NOMO-1 (cell line): ENCODE results near the gene SCN1B.
"Not testable (repeated sequence)": the region's sequence is repeated elsewhere in the genome, so short reads cannot be mapped to it uniquely, and the experiment has no call there.

ENCODE experiments used
- DNase-seq, 2 experiments: peaks; one replicate each; lab custom pipeline; 2025; ENCODE audit not compliant: unreplicated experiment in 2 of 2; lab: John Stamatoyannopoulos, UW

Gene SCN1B

DNA sequence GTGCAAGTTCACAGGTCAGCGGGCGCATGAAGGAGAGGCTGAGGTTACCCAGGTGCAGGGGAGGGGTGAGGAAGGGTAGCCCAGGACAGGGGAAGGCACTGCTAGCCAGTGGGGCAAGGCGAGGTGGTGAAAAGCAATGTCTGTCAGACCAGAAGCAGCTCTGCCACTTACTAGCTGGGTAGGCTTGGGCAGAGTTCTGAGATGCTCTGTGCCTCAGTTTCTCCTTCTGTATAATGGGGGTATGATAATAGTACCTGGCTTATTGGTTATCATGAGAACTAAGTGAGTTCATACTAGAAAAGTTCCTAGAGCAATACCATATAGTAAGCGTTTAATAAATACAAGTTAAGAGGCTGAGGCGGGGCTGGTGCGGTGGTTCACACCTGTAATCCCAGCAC lies 14.3 kb upstream of the SCN1B start:
- no peak for DNase-seq

- DNase-seq: no peak
Measured at GRCh38 chr19:35017507-35017906, 12.8 kb upstream of the SCN1B start.

- no peak for DNase-seq
Measured at GRCh38 chr19:35018379-35018778, 11.9 kb upstream of the SCN1B start.

DNA sequence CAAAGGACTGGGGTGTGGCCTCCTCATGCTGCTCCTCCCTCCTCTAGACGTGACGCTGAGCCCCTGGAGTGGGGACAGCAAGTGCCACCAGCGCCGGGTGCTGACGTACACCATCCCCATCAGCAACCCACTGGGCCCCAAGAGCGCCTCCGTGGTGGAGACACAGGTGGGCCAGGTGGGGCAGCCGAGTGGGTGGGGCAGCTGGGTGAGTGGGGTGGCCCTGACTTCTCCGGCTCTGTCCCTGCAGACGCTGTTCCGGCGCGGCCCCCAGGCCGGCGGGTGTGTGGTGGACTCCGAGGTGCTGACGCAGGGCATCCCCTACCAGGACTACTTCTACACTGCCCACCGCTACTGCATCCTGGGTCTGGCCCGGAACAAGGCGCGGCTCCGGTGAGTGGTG lies 11.1 kb upstream of the SCN1B start:
- no peak for DNase-seq

DNA sequence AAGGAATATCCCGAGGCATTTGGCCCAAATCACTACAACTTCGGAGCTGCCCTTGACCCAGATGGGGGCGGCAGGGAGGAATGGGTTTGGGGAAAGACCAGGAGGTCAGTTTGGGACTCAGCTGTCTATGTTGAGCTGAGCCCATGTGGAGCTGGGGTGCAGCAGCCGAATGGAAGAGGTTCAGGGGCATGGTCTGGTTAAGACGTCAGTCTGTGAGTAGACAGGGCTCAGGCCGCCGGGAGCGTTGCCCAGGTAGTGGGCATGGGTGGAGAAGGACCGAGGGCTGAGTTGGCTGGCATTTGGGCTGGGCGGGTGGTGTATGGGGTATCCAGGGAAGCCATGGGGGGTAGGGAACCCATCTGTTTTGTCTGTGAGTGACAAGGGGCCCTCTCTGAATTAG lies 9.3 kb upstream of the SCN1B start:
- DNase-seq: no peak

DNA sequence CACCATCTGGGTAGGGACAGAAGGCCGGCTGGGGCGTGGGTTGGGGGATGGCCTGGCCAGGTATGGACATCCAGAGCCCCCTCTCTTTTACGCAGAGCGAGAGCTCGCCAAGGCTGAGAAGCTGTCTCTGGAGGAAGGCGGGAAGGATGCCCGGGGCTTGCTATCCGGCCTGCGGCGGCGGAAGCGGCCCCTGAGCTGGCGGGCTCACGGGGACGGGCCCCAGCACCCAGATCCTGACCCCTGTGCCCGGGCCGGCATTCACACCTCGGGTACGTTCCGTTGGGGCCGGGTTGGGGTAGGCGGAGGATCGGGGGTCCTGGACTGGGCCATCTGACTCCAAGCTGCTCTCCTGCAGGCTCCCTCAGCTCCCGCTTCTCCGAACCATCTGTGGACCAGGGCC lies 8.7 kb upstream of the SCN1B start:
- DNase-seq: no peak

- no peak for DNase-seq
Measured at GRCh38 chr19:35022460-35022859, 7.8 kb upstream of the SCN1B start.

- DNase-seq: no peak
Measured at GRCh38 chr19:35023428-35023827, 6.8 kb upstream of the SCN1B start.

GRCh38 chr19:35024095-35024494 lies 6.2 kb upstream of the SCN1B start:
- no peak for DNase-seq

GRCh38 chr19:35025969-35026368 lies 4.3 kb upstream of the SCN1B start:
- no peak for DNase-seq

DNA sequence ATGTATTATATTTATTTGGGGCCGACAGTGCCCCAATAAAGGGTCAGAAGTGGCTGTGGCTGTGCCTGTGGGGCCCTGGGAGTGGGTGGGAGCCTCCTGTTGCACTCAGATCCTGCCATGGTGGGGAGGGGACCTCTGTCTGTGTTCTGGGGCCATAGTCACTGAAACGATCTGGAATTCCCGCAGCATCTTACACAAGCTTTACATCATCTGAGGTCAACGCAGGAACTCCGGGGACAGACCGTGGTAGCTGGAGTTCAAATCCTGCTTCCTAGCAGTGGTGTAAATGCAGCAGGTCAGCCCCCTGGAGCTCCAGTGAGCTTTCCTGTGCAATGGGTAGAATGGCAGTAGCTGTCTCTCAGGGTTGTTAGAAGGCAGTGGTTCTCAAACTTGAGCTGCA lies 3.9 kb upstream of the SCN1B start:
- DNase-seq: no peak

GRCh38 chr19:35027009-35027408 lies 3.3 kb upstream of the SCN1B start:
- DNase-seq: no peak

DNA sequence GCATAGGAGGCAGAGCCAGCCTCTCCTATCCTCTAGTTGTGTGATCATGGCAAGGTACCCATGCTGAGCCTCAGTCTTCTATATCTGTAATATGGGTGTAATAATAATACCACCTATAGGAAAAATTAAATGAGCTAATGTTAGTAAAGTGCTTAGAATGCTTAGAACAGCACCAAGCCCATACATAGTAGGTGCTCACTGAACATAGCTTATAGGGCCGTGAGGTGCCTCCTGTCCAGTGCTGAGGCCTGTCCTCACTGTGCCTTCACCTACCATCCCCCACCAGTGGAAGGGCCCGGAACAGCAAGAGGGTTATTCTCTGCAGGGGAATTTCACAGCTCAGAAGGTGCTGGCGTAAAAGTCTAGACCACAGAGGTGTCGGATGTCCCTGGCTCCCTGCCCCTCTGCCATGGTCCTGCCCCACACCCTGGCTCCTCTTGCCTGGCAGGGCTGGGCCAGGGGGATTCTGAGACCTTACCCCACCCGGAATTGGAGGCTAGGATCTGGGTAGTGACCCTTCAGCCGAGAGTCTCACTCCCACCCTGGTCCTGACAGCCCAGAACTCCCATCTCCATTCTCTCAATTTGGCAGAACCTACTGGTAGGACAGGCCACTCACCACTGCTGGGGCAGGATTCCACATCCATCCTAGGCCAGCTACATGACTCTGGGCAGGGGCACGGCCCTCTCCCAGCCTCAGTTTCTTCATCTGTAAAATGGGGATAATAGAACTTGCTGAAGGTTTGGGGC lies 2.2 kb upstream of the SCN1B start:
- no peak for DNase-seq

DNA sequence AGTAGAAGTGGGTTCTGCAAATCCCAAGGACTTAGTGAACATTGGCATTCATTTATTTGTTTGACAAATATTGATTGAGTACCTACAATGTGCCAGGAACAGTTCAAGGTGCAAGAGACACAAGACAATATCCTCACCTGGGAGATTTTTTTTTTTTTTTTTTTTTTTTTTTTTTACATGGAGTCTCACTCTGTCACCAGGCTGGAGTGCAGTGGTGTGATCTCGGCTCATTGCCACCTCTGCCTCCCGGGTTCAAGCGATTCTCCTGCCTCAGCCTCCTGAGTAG lies 1.7 kb upstream of the SCN1B start:
- not testable (repeated sequence) for DNase-seq

DNA sequence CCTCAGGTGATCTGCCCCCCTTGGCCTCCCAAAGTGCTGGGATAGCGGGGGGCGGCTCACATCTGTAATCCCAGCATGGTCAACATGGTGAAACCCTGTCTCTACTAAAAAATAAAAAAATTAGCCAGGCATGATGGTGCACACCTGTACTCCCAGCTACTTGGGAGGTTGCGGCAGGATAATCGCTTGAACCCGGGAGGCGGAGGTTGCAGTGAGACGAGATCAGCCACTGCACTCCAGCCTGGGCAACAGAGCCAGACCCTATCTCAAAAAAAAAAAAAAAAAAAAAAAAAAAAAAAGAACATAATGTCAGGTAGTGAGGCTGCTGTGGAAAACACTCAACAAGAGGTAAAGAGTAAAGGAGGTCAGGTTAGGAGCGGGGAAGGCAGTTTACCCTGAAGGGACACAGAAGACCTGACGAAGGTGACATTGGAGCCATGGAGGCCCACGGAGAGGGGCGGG lies 964 bp upstream of the SCN1B start:
- DNase-seq: not testable (repeated sequence)

- DNase-seq: no peak
Measured at GRCh38 chr19:35029737-35030256, 473 bp upstream of the SCN1B start.

GRCh38 chr19:35031072-35031881 lies 1.0 kb downstream of the SCN1B start:
- DNase-seq: no peak

DNA sequence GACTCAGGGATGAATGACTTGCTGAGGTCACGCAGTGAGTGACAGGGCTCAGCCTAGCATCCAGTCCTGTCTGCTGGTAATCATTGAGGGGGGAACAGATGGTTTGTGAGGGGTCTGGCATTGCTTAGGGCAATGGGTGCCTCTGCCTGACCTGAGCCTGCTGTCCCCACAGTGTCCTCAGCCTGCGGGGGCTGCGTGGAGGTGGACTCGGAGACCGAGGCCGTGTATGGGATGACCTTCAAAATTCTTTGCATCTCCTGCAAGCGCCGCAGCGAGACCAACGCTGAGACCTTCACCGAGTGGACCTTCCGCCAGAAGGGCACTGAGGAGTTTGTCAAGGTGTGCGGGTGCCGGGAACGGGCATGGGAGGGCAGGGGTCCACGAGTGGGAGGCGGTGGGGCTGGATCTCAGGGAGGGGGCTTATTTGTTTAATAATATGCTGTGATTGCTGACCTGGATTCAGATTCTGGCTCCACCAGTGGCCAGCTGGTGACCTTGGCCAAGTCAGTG lies 2.1 kb downstream of the SCN1B start:
- DNase-seq: no peak

DNA sequence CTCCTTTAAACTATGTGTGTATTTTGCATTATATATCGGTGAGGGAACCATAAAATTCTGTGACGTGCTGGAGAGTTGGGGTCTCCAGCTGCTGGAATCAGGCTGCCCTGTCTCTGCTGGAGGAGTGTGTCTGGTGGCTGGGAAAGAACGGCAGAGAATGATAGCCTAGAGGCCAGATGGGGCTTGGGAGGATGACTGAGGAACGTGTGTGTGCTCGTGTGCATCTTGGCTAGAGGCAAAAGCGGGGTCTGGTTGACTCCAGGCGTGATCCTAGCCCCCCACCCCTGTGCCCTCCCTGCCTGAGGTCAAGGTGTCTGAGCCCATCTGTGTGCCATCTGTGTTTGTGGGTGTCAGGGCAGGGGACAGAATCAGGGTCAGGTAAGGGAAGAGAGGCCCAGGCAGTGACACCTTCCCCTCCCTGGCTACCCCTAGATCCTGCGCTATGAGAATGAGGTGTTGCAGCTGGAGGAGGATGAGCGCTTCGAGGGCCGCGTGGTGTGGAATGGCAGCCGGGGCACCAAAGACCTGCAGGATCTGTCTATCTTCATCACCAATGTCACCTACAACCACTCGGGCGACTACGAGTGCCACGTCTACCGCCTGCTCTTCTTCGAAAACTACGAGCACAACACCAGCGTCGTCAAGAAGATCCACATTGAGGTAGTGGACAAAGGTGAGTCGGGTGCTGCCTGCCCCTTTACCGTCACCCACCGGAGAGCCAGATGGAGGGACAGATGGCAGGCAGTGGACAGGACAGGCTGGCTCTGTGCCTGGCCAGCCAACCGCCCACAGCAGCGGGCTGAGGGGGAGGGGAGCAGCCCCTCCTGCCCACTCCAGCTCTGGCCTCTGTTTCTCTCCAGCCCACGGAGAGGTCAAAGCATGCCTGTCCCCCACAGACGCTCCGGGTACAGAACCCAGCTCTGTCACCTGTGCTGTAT lies 3.1 kb downstream of the SCN1B start:
- no peak for DNase-seq

- no peak for DNase-seq
Measured at GRCh38 chr19:35034005-35034502, 3.8 kb downstream of the SCN1B start.
